ENCODE measurements around the gene DERA.

DERA gene

GRCh38 chr12:16086942-16087341 is 175.8 kb downstream of the DERA start:
- DNase-seq = no peak

Data from amniotic stem cell (primary cell).